SIG-M5 treated with dmso at 0.1 percent for 504 hours (cell line): ENCODE data around the gene FBXO15.
A peak's percentile ranks its signal among the peaks of the same experiment; 100 is the strongest.

Experiments used
- DNase-seq: peaks from one replicate; lab custom pipeline; 2025; ENCODE audit not compliant: unreplicated experiment; lab: John Stamatoyannopoulos, UW

FBXO15 gene

DNA sequence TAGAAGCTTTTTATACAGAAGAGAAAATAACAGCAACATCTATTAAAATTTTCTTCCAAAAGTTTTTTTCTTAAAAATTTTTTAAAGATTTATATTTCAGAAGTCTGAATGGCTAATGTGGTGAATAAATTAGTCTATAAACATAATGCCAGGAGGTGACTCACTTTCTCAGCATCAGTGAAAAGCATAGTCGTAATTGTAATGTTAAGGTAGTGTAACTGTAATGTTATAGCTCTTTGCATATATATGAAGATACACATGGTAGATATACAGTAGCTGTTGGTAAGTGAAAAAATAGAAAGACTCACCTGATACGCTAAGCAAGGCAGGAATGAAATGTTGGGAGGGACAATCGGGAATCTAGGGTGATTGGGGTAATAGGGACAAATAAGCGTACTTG, 6.2 kb upstream of the FBXO15 start:
- no peak for DNase-seq

DNA sequence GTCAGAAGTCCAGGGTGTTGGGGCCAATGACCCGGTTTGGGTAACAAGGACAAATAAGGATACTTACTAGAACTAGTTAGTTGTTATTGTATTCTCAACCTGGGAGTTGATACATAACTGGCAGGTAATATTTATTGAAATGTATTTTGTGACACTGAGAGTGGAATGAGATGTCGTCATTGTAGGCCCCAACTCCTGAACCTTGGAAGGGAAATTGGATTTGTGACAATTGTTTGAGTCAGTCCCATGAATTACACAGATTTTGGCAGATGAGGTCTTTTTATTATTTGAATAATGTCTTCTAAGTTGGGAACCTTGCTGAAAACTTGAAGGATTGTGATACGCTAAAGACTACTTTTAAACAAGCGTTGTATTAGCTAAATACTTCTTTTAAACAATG, 5.7 kb upstream of the FBXO15 start:
- DNase-seq = no peak

DNA sequence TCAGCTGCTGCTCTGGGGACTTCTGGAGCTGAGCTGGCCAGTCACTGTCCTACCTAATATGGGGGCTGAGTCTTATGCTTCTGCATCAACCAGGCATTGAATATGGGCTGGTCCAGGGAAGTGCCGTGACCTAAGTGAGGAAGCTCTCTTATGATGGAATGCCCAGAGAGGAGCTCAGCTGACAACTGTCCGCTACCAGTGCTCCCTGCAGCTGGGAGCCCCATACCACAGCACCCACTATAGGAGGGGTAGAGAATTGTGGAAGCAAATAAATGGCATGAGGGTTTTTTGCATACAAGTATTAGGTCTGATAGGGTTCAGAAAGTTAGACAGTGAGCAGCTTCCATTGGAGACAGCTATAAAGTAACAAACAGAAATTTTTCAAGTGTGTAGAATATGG, 5.2 kb upstream of the FBXO15 start:
- no peak for DNase-seq

DNA sequence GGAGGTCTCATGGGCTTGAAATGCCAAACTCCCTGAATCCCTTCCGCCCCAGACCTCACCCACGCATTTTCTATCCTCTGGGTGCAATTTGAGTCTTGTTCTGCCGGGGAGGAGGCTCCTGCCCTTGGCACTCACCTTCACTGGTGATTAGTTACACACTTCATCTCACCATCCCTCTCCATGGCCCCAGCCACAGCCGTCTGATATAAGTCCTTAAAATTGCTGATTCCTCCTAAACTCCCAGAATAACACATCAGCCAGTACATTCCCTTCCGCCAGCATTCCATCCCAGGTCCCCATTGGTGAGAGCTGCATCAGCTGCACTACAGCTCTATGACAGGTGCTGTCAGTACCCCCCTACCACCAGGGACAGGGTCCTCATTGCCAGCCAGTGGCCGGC, 4.6 kb upstream of the FBXO15 start:
- DNase-seq = no peak

DNA sequence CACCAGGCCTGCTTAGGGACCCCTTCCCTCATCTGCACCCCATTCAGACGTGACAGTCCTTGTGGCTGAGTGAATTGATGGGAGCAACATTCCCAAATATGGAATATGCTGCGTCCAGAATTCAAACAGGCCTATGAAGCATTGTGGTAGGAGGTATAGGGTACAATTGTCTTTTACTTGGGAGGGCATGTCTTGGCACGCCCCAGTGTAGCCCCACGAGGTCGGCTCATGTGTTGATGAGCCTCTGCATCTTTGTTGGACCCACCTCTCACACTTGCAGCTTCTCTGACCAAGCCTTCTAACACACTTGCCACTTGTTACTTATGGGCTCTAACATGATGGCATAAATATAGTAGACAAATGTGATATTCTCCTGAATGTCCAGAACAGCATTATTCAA, 2.2 kb upstream of the FBXO15 start:
- DNase-seq = no peak

DNA sequence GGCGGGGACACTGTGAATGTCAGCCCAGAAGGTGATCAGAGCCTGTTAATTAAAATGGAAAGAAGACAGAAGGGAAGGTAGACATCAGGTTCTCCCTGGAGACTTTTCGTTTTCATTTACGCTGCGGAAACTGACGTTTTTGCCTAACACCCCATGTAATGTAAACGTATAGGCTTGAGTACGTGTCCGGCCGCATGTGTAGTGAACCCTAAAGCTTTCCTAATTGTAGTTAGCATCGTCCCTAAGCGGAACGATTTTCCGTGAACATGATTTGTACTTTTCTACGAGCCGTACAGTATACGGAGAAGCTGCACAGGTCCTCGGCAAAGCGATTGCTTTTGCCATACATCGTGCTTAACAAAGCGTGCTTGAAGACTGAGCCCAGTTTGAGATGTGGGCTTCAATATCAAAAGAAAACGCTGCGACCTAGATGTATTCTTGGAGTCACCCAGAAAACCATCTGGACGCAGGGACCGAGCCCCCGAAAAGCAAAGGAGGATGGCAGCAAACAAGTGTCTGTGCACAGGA, 973 bp upstream of the FBXO15 start:
- DNase-seq = no peak

DNA sequence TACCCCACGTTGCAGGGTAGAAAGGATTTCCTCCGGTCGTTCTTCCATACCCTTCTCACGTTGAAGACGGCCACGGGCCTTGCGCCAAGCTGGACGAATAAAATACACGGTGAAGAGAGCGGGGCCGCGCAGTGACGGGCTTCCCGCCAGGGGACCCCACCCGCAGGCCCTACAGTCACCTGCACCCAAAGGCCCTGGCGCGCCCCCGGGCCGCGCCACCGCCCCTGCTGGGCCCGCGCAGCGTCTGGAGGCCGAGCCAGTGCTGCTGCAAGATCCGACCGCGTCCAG, 199 bp downstream of the FBXO15 start:
- no peak for DNase-seq

DNA sequence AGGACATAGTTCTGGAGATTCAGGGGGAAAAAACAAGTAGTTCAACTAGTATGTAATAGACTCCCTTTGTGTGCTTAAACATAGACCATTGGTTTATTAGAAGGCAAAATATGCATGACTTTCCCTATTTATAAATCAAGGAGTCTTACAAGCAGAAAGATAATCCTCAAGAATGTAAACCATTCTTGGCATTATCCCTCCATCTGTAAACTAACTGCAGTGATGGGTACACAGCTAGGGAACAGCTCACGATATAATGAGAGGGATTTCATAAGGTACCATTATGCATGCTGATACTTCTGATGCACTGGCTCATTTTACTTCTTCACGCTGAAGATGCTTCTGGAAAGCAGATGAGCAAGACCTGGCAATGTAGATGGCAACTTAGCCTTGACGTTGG, 878 bp downstream of the FBXO15 start:
- DNase-seq = no peak

DNA sequence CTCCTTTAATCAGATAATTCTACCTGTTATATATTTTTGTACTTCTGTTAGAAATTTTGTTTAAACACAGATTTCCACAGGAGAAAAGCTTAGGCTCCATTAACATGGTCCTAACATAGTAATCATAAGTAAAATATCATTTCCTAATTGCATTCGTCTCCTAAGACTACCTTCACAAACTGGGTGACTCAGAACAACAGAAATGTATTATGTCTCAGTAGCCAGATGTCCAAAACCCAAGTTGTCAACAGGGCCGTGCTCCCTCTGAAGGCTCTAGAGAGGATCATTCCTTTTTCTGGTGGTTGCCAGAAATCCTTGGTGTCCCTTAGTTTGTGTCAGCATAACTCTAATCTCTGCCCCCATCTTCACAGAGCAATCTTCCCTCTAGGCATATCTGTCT, 5.4 kb downstream of the FBXO15 start:
- DNase-seq = no peak

DNA sequence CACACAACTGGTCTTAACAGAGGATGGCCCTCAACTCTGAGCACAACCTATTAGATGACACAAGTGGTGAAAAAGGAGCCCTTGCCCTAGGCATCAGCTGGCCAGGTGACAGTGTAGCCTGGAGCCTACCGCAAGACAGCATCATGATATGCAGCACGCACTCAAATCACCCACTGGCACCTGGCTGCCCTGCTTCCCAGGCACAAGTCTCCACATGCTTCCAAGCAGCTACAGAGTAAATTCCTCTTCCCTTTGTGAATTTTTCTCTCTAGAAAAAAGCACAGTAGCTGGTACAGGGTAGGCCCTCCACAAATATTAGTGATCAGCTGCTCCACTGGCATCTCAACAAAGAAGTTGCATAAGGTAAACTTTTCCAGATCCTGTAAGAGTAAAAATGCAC, 6.0 kb downstream of the FBXO15 start:
- no peak for DNase-seq

DNA sequence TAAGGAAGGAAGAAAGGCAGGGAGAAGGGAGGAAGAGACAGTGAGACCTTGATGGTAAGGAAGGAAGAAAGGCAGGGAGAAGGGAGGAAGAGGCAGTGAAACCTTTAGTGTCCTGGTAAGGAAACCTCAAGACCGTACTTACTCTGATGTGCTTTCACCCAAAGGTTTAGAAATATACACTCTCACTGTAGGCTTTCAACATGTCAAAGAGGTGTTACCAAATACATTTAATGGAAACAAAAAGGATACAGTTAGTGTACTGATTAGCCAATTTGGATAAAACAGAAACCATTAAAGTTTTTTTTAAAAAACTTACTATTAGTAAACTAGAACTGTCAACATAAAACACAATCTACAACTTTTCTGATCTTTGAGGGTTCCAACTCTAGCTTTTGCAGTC, 7.1 kb downstream of the FBXO15 start:
- DNase-seq = peak; percentile 60

DNA sequence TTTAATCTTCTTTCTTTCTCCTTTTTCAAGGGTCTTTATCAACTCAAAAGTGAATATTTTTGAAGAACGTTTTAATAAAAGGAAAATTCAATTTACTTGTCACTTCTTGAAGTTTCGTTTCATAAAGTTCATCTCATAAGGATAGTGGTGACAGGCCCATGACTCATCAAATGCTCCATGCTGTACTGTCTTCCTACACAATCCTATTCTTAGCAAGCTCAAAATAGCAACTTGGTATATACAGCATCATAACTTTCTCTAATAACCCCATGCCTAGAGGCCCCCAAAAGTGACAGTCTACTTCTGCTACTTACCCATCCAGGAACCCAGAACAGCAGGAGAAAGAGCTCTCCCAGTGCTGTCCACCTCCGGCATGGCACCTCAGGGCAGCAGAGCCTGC, 7.7 kb downstream of the FBXO15 start:
- peak; percentile 90 for DNase-seq

DNA sequence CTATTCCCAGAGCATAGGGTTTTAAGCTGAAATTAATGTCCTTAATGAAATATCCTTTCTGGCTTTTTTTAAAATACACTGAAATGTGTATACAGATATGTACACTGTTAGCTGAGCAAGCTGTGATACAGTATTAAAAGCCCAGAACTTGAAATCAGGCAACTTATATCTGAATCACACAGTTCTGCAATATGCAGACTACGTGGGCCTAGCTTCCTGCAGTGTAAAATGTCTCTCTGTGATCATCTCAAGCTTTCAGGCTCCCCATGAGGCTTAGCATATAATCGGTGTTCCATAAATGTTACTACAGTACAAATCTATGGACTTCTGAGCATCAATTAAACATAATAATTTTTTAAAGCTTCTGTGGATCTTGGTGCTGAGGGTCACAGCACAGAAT, 8.2 kb downstream of the FBXO15 start:
- no peak for DNase-seq

DNA sequence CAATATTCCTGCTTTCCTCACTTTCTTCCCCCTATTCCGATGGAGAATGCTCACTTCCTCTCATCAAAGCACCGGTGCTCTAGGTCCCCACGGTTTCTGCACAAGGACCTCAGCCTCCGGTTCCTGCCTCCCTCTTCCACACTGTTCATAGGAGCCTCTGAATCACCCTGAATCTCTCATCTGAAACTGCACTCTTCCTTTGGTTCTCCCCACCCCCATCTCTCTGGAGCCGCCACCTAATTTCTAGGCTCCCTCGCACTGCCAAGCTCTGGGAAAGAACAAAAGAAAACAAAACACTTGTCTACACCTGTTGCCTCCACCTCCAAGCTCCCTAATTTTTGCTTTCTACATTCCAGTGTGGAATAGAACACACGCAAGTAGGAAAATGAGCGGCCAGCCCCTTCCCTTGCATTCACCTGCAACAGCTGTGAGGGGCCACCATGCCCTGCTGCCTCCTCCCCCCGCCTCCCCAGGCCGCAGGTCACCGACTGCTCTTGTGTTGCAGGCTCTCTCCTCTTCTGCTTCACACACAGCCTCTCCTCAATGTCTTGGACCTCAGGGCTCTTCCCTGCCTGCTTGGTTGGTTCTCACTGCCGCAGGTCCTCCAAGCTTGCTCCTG, 9.6 kb downstream of the FBXO15 start:
- DNase-seq = no peak

DNA sequence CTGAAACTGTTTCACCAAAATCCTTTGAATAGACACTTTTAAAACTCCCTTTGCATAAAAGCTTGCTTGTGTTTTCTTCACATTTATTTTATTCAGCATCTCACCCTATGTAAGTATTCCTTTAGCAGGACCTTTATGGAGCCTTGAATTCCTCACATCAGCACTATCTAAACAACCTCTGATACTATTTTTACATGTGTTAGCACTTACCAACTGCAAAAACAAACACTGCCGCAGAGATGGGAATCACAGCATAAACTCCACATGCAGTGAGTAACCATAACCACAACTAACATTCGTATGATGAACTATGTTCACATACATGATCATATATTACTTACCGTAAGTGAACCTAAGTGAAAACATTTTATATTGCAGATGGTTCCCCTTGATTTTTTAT, 15.4 kb downstream of the FBXO15 start:
- no peak for DNase-seq

DNA sequence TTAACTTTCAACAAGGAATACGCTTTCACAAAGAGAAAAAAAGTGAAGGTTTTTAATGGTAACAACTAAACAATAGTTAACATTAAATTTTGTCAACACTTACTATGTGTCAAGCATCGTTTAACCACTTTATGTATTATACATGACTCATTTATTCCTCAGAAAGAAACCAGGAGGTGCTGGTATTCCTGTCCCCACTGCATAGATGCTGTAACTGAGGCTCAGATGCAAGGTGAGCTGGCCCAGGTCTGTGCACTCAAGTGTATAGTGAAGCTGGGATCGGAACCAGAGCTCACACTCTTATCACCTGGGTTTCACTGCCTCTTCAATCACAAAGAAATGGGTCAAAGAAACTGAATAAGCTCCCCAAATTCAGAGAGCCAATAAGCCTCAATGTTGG, 16.5 kb downstream of the FBXO15 start:
- no peak for DNase-seq

DNA sequence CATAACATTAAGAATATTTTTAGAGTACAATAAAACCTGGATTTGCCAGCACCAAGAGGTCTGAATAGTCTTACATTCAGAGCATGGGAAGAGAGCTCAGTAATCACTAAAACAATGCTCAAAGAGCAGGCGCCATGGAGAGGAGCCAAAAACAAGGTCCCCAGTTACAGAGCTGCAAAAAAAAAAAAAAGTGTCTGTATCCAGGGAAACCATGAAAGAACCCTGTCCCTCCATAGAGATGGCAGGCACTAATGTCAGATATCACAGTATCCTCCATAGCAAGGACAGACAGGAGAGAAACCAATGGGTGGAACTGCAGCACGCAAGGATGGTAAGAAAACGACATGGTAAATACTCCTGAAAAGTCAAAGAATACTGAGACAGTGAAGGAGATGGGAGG, 19.5 kb downstream of the FBXO15 start:
- DNase-seq = no peak

DNA sequence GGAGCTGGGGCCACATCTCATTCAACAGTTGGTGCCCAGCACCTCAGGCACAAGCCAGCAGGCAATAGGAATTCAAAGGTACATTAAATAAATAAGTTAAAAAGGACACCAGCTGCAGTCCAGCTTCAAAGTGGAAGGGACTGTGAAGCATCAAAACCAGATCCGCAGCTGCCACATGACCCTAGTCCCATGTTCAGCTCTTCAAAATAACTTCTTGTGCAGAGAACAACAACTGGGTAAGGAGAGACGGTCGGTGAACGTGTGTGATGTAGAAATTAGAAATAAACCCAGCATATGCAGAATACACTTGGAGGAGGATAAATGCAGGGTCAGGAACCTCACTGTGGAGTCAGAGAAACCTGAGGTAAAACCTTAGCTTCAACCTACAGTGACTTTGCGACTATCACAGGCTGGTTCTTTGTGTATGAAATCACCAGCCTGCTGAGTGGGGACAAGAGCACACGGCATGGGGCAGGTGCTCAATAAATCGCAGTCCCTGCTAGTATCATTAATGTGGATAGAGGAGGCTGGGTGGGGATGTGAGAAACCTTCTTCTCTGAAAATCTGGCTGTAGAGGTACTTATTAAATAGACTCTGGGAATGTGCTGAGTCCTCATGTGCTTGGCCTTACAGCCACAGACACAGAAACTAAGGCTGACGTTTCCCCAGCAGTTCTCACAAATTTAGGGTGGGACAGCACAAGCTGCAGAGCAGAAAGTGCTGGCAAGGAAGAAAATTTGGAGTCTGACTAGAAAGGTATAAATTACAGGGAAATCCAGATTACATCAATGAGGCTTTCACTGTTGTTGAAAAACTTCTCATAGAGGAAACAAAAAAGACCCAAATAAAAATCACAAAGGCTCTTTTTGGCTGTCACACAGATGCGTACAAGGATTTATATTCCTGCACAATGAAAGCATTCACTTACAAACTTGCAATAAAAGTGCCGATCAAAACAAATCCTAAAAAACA, 20.7 kb downstream of the FBXO15 start:
- DNase-seq = no peak

DNA sequence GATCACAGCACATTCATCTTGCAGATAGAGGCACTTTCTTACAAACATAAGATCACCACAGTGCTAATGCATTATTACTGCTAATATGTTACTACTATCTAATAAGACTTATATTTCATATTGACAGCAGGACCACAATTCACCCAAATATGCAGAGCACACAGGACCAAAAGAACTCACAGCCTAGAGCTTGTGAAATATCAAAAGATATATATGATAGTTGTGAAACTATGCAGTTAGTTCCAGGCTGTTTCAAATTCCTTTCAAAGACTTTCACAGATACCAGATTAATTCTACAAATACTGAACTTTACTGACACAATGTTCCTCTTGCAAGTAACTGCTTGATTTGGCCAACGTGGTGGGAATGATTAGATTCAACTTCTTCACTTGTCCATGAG, 23.0 kb downstream of the FBXO15 start:
- no peak for DNase-seq

DNA sequence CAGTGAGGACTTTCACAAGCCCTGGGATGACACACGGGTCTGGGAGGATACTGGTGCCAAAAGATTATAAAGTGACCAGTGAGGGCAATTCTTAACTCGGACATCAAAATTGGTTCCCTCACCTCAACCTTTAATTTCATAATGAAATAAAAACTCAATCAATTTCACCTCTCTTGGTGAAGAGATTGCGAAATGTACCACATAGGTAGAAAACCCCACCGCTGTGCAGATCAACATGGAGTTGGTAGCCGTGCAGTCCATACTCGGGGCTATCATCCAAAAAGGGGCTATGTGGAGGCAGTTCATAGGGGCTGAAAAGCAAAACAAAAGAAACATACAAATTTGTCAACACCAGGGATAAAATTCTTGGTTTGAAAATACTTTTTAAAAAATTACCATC, 24.4 kb downstream of the FBXO15 start:
- no peak for DNase-seq

DNA sequence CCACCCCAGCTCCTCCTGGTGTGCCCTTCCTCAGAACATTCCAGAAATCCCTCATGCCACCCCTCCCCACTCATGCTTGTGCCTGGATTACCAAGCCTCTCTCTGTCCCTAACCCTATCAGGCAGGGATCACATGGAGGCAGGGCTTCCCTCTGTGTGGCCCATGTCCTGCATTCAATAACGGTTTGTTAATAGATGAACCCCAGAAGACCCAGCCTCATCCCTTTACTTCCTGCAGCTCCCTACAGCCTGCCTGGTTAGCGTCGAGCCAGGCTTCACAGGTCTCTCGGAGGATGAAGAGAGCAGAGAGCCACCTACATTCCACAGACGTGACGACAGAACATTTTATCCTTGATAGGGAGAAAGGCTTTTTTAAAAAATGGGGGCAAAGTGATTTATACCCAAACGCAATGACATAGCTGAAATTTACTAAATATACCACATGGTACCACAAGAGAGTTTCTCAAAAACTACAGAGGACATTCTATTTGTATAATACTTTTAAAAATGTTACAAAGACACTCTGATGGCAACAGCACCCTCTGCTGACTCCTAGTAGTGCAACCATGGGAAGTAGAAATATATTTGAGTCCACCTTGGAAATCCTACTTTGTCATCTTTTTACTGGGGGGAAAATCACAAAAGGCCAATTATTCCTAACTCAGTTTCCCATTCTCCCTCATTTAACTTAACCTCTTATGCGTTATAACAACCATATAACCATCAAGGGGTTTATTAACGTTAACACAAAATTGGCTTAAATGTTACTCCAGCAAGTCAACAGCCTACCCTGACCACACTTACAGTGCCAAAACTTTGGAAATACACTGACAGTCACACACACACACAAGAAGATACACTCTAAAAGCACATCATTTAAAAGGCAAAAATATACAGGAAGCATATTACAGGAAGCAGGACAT, 30.7 kb downstream of the FBXO15 start:
- DNase-seq = peak; percentile 36

DNA sequence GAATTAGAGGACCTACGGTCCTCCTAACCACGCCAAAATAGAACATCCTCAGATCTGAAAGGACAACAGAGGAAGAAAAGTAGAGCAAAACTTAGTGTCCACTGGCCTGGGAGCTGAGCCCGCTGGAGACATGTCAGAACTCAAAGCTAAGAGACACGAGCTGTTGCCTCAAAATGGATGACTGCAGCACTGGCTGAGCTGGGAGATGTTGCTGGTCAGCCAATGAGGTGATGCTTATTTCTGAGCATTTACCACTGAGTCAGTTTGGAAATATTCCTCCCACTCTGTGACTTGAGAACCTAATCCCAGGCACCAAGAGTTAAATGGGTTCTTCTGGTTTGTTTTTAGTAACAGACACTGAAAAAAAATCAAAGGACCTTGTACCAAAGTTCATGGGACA, 32.6 kb downstream of the FBXO15 start:
- DNase-seq = no peak
